ENCODE data around the gene PFKM.

- no peak for TF ChIP-seq POLR2A (IDR thresholded peaks at IDR 0.05; ENCODE audit: extremely low read depth, insufficient read length)
- TF ChIP-seq CTCF (IDR thresholded peaks at IDR 0.05; ENCODE audit: low read depth, low read length): no peak
These were observed 75.6 kb downstream of the PFKM start for GRCh38 chr12:48194799-48195201.

All from NB4 (cell line).